ENCODE results near the gene PLCG1. TPM values are rescaled to one million over a fixed set of nuclear protein-coding genes. Genes with fewer than 3 reads are reported as not detected.

Gene PLCG1
- polyA plus RNA-seq, 1 donor from 2014 or later = 164 TPM

- Histone ChIP-seq H3K79me2 (replicated peaks; ENCODE audit: insufficient read depth, low read length) (no peaks in the 10 kb centered on the region), H3K4me3 (ENCODE audit: low read length) (no peak overlapping the region), H4K20me1 (ENCODE audit: insufficient read depth) (no peaks in the 10 kb centered on the region), H3K9me2 (ENCODE audit: insufficient read depth, low read length) (no peaks in the 10 kb centered on the region), H3K9me3 (ENCODE audit: low read length) (no peaks in the 10 kb centered on the region), H3F3A (ENCODE audit: insufficient read depth, low read length, poor library complexity, severe bottlenecking) (no peaks in the 10 kb centered on the region), H3K27ac (ENCODE audit: low read length) (no peak overlapping the region), H3K4me2 (ENCODE audit: low read length) (no peak overlapping the region), H3K27me3 (ENCODE audit: insufficient read depth, low read depth, low read length) (no peaks in the 10 kb centered on the region), H2AFZ (ENCODE audit: low read depth, low read length) (no peak overlapping the region), H3K9ac (ENCODE audit: low read length) (no peak overlapping the region), H3K36me3 (ENCODE audit: insufficient read depth, low read length) (no peaks in the 10 kb centered on the region)
- TF ChIP-seq, protein P1, sequence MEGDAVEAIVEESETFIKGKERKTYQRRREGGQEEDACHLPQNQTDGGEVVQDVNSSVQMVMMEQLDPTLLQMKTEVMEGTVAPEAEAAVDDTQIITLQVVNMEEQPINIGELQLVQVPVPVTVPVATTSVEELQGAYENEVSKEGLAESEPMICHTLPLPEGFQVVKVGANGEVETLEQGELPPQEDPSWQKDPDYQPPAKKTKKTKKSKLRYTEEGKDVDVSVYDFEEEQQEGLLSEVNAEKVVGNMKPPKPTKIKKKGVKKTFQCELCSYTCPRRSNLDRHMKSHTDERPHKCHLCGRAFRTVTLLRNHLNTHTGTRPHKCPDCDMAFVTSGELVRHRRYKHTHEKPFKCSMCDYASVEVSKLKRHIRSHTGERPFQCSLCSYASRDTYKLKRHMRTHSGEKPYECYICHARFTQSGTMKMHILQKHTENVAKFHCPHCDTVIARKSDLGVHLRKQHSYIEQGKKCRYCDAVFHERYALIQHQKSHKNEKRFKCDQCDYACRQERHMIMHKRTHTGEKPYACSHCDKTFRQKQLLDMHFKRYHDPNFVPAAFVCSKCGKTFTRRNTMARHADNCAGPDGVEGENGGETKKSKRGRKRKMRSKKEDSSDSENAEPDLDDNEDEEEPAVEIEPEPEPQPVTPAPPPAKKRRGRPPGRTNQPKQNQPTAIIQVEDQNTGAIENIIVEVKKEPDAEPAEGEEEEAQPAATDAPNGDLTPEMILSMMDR (IDR thresholded peaks at IDR 0.05; ENCODE audit: poor library complexity, severe bottlenecking) = no peak
- TF ChIP-seq POLR2AphosphoS5 (IDR thresholded peaks at IDR 0.05) (no peak), TAF1 (IDR thresholded peaks at IDR 0.05; ENCODE audit: low read depth) (no peak), EZH2 (IDR thresholded peaks at IDR 0.05; ENCODE audit: borderline replicate concordance, insufficient read depth, low read length, poor library complexity, severe bottlenecking) (no peak), SMC3 (conservative IDR thresholded peaks at IDR 0.05; ENCODE audit: poor library complexity) (no peak), EP300 (conservative IDR thresholded peaks at IDR 0.05; ENCODE audit: poor library complexity, severe bottlenecking) (no peak), MXI1 (conservative IDR thresholded peaks at IDR 0.05; ENCODE audit: poor library complexity, severe bottlenecking) (no peak), RAD21 (conservative IDR thresholded peaks at IDR 0.05) (no peak)
- TF ChIP-seq, protein P2, sequence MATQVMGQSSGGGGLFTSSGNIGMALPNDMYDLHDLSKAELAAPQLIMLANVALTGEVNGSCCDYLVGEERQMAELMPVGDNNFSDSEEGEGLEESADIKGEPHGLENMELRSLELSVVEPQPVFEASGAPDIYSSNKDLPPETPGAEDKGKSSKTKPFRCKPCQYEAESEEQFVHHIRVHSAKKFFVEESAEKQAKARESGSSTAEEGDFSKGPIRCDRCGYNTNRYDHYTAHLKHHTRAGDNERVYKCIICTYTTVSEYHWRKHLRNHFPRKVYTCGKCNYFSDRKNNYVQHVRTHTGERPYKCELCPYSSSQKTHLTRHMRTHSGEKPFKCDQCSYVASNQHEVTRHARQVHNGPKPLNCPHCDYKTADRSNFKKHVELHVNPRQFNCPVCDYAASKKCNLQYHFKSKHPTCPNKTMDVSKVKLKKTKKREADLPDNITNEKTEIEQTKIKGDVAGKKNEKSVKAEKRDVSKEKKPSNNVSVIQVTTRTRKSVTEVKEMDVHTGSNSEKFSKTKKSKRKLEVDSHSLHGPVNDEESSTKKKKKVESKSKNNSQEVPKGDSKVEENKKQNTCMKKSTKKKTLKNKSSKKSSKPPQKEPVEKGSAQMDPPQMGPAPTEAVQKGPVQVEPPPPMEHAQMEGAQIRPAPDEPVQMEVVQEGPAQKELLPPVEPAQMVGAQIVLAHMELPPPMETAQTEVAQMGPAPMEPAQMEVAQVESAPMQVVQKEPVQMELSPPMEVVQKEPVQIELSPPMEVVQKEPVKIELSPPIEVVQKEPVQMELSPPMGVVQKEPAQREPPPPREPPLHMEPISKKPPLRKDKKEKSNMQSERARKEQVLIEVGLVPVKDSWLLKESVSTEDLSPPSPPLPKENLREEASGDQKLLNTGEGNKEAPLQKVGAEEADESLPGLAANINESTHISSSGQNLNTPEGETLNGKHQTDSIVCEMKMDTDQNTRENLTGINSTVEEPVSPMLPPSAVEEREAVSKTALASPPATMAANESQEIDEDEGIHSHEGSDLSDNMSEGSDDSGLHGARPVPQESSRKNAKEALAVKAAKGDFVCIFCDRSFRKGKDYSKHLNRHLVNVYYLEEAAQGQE (IDR thresholded peaks at IDR 0.05; ENCODE audit: borderline replicate concordance) = no peak
These were observed 84.4 kb downstream of the PLCG1 start for GRCh38 chr20:41221614-41222218.

DNA sequence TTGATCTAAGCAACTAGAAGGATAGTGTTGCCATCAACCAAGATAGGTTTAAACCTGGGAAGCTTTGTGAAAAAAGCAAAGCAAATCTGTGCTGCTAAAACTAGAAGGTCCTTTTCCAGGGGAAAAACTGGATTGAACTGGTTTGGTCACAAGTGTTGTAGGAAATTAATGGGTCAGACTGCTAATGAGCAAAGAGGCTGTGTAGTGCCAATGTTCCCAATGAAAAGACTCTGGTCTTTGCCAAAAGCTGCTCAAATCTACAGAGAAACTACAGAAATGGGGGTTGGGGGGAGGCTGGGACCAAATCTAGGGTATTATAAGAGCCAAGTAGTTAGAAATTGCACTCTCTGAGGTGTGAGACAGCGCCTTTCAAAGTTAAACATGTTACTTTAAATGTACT is 85.0 kb downstream of the PLCG1 start:
- Histone ChIP-seq H3K27me3 (ENCODE audit: insufficient read depth, low read depth, low read length) (no peaks in the 10 kb centered on the region), H3K9ac (ENCODE audit: low read length) (no peak overlapping the region), H3K9me2 (ENCODE audit: insufficient read depth, low read length) (no peaks in the 10 kb centered on the region), H3K9me3 (ENCODE audit: low read length) (no peaks in the 10 kb centered on the region), H3K4me2 (ENCODE audit: low read length) (no peak overlapping the region), H3K36me3 (ENCODE audit: insufficient read depth, low read length) (no peaks in the 10 kb centered on the region), H3F3A (ENCODE audit: insufficient read depth, low read length, poor library complexity, severe bottlenecking) (no peaks in the 10 kb centered on the region), H3K79me2 (replicated peaks; ENCODE audit: insufficient read depth, low read length) (no peaks in the 10 kb centered on the region), H3K4me3 (ENCODE audit: low read length) (no peak overlapping the region), H2AFZ (ENCODE audit: low read depth, low read length) (no peak overlapping the region), H3K27ac (ENCODE audit: low read length) (no peak overlapping the region), H4K20me1 (ENCODE audit: insufficient read depth) (no peaks in the 10 kb centered on the region)
- TF ChIP-seq POLR2AphosphoS5 (IDR thresholded peaks at IDR 0.05) (no peak), EP300 (conservative IDR thresholded peaks at IDR 0.05; ENCODE audit: poor library complexity, severe bottlenecking) (no peak), RAD21 (conservative IDR thresholded peaks at IDR 0.05) (no peak)

Data from neural cell (in vitro differentiated cells).